ENCODE data around the gene GIPC1. TPM values are rescaled to one million over a fixed set of nuclear protein-coding genes. Genes with fewer than 3 reads are reported as not detected.

GIPC1 gene
- total and polyA plus RNA-seq, 7 donors: 37.9 to 63.5 (median 45.3) TPM

- H3K27me3 ChIP-seq (ENCODE audit: insufficient read depth in 3 of 3, low read length in 2 of 3): no peaks in the 10 kb centered on the region
- no peak for TF ChIP-seq CTCF (IDR thresholded peaks at IDR 0.05)
- peaks cover 22% of the 10 kb centered on the region for H3K4me1 ChIP-seq
- H3K27ac ChIP-seq: peak overlapping the region; percentile 88
- H3K9me3 ChIP-seq: no peaks in the 10 kb centered on the region
- H3K36me3 ChIP-seq (ENCODE audit: insufficient read depth in 1 of 2, low read depth in 1 of 2): peaks cover 3 to 23% of the 10 kb centered on the region in 2 donors
- no peak for ATAC-seq
- intact Hi-C loops (cut with DNase I): no loop called here
- no peak for DNase-seq
- H3K4me3 ChIP-seq: peak overlapping the region; percentile 76
- WGBS, 3 donors: 64 to 72% (median 66%) methylated on average over 3 of the region's 3 CpGs
Measured at GRCh38 chr19:14530506-14530905, 34.6 kb upstream of the GIPC1 start.

- no peak for TF ChIP-seq CTCF (IDR thresholded peaks at IDR 0.05)
- Histone ChIP-seq H3K4me3 (peak overlapping the region; percentile 76), H3K27ac (peak overlapping the region; percentile 88), H3K4me1 (peaks cover 22% of the 10 kb centered on the region), H3K9me3 (no peaks in the 10 kb centered on the region), H3K27me3 (ENCODE audit: insufficient read depth in 3 of 3, low read length in 2 of 3) (no peaks in the 10 kb centered on the region), H3K36me3 (ENCODE audit: insufficient read depth in 1 of 2, low read depth in 1 of 2) (peaks cover 3 to 23% of the 10 kb centered on the region in 2 donors)
- intact Hi-C loops (cut with DNase I): no loop called here
- WGBS, 3 donors: 0 to 1% (median 0%) methylated on average over 18 of the region's 18 CpGs
- DNase-seq (no peak), ATAC-seq (peak in 2 of 4 donors; percentile 9)
Measured at GRCh38 chr19:14530005-14530348, 34.0 kb upstream of the GIPC1 start.

- Histone ChIP-seq H3K9me3 (no peaks in the 10 kb centered on the region), H3K27ac (peak within 1 kb of the TSS; percentile 88), H3K4me3 (peak within 1 kb of the TSS; percentile 76), H3K4me1 (peaks cover 22% of the 10 kb centered on the region), H3K27me3 (ENCODE audit: insufficient read depth in 3 of 3, low read length in 2 of 3) (no peaks in the 10 kb centered on the region), H3K36me3 (ENCODE audit: insufficient read depth in 1 of 2, low read depth in 1 of 2) (peaks cover 3 to 20% of the 10 kb centered on the region in 2 donors)
- peak; percentile 100 for DNase-seq
- WGBS, 3 donors: 0 to 1% (median 0%) methylated on average over 58 to 59 of the region's 59 CpGs
- ATAC-seq: peak; percentile 91 to 98 (median 95)
- intact Hi-C loops (cut with DNase I): no loop called here
- no peak for TF ChIP-seq CTCF (IDR thresholded peaks at IDR 0.05)
Measured at GRCh38 chr19:14529254-14530004, 33.5 kb upstream of the GIPC1 start, which contains the start of gene TECR. Gene TECR (plus strand): TSS chr19:14529594. CDS start chr19:14529697, 103 bp downstream.

GRCh38 chr19:14528419-14529253 lies 32.7 kb upstream of the GIPC1 start:
- Histone ChIP-seq H3K4me1 (peaks cover 22% of the 10 kb centered on the region), H3K27ac (peak overlapping the region; percentile 48)

More at GRCh38 chr19:14528419-14529253, 32.7 kb upstream of the GIPC1 start:
- no peaks in the 10 kb centered on the region for H3K27me3 ChIP-seq (ENCODE audit: insufficient read depth in 3 of 3, low read length in 2 of 3)
- no peaks in the 10 kb centered on the region for H3K9me3 ChIP-seq
- H3K36me3 ChIP-seq (ENCODE audit: insufficient read depth in 1 of 2, low read depth in 1 of 2): peaks cover 3 to 28% of the 10 kb centered on the region in 2 donors
- ATAC-seq (no peak), DNase-seq (peak in 1 of 2 donors; percentile 33)
- WGBS, 3 donors: 37 to 44% (median 41%) methylated on average over 39 of the region's 39 CpGs
- no peak for TF ChIP-seq CTCF (IDR thresholded peaks at IDR 0.05)
- H3K4me3 ChIP-seq: peak overlapping the region; percentile 76
- intact Hi-C loops (cut with DNase I): no loop called here

Measured in psoas muscle (tissue), 8 donors.